SK-N-SH (cell line): ENCODE data around the gene NCAM2.

Source experiments
- EP300 ChIP-seq, 2 experiments: IDR thresholded peaks; 2 replicates each; pipeline versions ENCODE4 v1.4.0 to v1.6.1; 2012; ENCODE audit warnings: borderline replicate concordance in 1 of 2, low read depth in 1 of 2, low read length in 1 of 2
- GABPA ChIP-seq: IDR thresholded peaks from 2 replicates; pipeline ENCODE4 v1.4.0; 2012; ENCODE audit warnings: low read depth, mild to moderate bottlenecking
- JUND ChIP-seq: IDR thresholded peaks from 2 replicates; pipeline ENCODE4 v1.4.0; 2012
- NFIC ChIP-seq: IDR thresholded peaks from 2 replicates; pipeline ENCODE4 v1.4.0; 2012; ENCODE audit warnings: borderline replicate concordance
- POLR2AphosphoS5 ChIP-seq: IDR thresholded peaks from 2 replicates; pipeline ENCODE4 v1.6.1; 2012; ENCODE audit warnings: low read depth, low read length
- RCOR1 ChIP-seq: fragments of 150-350 bp; IDR thresholded peaks from 2 replicates; pipeline ENCODE4 v1.6.1; 2017; ENCODE audit warnings: antibody characterized with exemption, low read length
- TCF12 ChIP-seq: IDR thresholded peaks from 2 replicates; pipeline ENCODE4 v1.4.0; 2012
- TF ChIP-seq, protein P1 (sequence below): fragments of 200-600 bp; sonication (generic); IDR thresholded peaks from 2 replicates; pipeline ENCODE4 v1.6.1; 2017; ENCODE audit warnings: antibody characterized with exemption, mild to moderate bottlenecking, moderate library complexity
- TF ChIP-seq, protein P2 (sequence below): IDR thresholded peaks from 2 replicates; pipeline ENCODE4 v1.6.1; 2012; ENCODE audit warnings: mild to moderate bottlenecking, low read depth, low read length, moderate library complexity
- TF ChIP-seq, protein P3 (sequence below): fragments of 150-350 bp; IDR thresholded peaks from 2 replicates; pipeline ENCODE4 v1.6.1; 2017; ENCODE audit warnings: antibody characterized with exemption, low read length, low read depth, borderline replicate concordance

DNA sequence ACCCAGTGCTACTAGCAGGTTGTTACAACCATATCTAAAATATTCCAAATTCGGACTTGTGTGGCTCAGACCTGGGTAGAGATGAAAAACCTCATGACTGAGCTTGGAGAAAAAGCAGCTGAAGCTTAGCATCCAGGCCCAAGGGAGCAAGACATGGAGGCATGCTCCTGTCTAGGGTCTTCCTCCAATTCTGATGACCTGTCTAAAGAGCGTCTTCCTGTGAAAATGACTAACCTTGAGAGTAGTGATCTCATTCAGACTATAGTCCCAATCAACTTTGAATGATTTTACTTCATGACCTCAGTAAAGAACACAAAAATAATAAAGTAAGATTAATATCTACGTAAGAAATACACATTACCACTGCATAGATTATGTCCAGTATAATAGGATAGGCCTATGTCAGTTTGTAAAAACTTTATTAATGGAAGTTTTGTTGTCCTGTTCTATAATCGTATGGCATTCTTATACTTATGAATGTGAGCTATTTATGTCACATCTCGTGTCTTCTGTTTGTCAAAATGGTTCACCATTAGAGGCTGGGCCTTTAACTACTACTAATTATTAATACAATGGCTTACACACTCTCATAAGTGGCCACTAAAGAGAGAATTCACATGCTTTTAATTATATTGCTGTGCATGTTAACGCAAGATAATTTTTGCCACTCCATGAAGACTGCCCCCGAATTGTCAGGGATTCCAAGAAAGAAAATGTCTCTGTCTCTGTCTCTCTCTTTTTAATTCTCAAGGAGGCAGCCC lies 201.3 kb downstream of the NCAM2 start:
- no peak for TF ChIP-seq GABPA
- TF ChIP-seq, protein P1, sequence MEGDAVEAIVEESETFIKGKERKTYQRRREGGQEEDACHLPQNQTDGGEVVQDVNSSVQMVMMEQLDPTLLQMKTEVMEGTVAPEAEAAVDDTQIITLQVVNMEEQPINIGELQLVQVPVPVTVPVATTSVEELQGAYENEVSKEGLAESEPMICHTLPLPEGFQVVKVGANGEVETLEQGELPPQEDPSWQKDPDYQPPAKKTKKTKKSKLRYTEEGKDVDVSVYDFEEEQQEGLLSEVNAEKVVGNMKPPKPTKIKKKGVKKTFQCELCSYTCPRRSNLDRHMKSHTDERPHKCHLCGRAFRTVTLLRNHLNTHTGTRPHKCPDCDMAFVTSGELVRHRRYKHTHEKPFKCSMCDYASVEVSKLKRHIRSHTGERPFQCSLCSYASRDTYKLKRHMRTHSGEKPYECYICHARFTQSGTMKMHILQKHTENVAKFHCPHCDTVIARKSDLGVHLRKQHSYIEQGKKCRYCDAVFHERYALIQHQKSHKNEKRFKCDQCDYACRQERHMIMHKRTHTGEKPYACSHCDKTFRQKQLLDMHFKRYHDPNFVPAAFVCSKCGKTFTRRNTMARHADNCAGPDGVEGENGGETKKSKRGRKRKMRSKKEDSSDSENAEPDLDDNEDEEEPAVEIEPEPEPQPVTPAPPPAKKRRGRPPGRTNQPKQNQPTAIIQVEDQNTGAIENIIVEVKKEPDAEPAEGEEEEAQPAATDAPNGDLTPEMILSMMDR = no peak
- no peak for TF ChIP-seq EP300 (IDR thresholded peaks at IDR 0.05; ENCODE audit: borderline replicate concordance in 1 of 2, low read depth in 1 of 2, low read length in 1 of 2)
- TF ChIP-seq, protein P2, sequence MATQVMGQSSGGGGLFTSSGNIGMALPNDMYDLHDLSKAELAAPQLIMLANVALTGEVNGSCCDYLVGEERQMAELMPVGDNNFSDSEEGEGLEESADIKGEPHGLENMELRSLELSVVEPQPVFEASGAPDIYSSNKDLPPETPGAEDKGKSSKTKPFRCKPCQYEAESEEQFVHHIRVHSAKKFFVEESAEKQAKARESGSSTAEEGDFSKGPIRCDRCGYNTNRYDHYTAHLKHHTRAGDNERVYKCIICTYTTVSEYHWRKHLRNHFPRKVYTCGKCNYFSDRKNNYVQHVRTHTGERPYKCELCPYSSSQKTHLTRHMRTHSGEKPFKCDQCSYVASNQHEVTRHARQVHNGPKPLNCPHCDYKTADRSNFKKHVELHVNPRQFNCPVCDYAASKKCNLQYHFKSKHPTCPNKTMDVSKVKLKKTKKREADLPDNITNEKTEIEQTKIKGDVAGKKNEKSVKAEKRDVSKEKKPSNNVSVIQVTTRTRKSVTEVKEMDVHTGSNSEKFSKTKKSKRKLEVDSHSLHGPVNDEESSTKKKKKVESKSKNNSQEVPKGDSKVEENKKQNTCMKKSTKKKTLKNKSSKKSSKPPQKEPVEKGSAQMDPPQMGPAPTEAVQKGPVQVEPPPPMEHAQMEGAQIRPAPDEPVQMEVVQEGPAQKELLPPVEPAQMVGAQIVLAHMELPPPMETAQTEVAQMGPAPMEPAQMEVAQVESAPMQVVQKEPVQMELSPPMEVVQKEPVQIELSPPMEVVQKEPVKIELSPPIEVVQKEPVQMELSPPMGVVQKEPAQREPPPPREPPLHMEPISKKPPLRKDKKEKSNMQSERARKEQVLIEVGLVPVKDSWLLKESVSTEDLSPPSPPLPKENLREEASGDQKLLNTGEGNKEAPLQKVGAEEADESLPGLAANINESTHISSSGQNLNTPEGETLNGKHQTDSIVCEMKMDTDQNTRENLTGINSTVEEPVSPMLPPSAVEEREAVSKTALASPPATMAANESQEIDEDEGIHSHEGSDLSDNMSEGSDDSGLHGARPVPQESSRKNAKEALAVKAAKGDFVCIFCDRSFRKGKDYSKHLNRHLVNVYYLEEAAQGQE = no peak
- TF ChIP-seq POLR2AphosphoS5 = no peak
- TF ChIP-seq NFIC = no peak
- no peak for TF ChIP-seq JUND
- TF ChIP-seq RCOR1 = no peak
- TF ChIP-seq TCF12 = no peak
- TF ChIP-seq, protein P3, sequence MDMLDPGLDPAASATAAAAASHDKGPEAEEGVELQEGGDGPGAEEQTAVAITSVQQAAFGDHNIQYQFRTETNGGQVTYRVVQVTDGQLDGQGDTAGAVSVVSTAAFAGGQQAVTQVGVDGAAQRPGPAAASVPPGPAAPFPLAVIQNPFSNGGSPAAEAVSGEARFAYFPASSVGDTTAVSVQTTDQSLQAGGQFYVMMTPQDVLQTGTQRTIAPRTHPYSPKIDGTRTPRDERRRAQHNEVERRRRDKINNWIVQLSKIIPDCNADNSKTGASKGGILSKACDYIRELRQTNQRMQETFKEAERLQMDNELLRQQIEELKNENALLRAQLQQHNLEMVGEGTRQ = no peak
